Natural killer cell (primary cell): ENCODE data around the gene REX1BD. TPM values are rescaled to one million over a fixed set of nuclear protein-coding genes. Genes with fewer than 3 reads are reported as not detected.

Experiments used
- ATAC-seq, 3 donors: fragments of 150-1000 bp in 2 of 3; fragments of 200-7000 bp in 1 of 3; cut with Tn5 transposase; 1 replicate in 1 of 3; 2 replicates in 2 of 3; pipeline ENCODE4 v1.10.0; 2021; ENCODE audit warnings: mild to moderate bottlenecking in 2 of 3, moderate library complexity in 2 of 3
- DNase-seq, 2 donors: peaks; one replicate each; pipeline versions ENCODE4 v3.0.0 to v3.0.0-alpha.2; 2013 to 2021; ENCODE audit warnings: mixed read lengths in 1 of 2
- H3K27ac ChIP-seq: one replicate; pipeline ENCODE4 v1.5.1; 2013; ENCODE audit warnings: mild to moderate bottlenecking, low read length
- H3K27me3 ChIP-seq: one replicate; pipeline ENCODE4 v1.6.1; 2013; ENCODE audit warnings: low read length; ENCODE audit not compliant: control insufficient read depth, insufficient read depth
- H3K36me3 ChIP-seq: one replicate; pipeline ENCODE4 v1.6.1; 2013; ENCODE audit warnings: low read length; ENCODE audit not compliant: control insufficient read depth, insufficient read depth
- H3K4me1 ChIP-seq: one replicate; pipeline ENCODE4 v1.6.1; 2013; ENCODE audit warnings: low read length; ENCODE audit not compliant: control insufficient read depth, insufficient read depth
- H3K4me3 ChIP-seq: one replicate; pipeline ENCODE4 v1.5.1; 2013; ENCODE audit warnings: low read length
- H3K9me3 ChIP-seq: one replicate; pipeline ENCODE4 v1.6.1; 2013; ENCODE audit warnings: low read length; ENCODE audit not compliant: control insufficient read depth, insufficient read depth
- H3K27ac Mint-ChIP-seq, 2 donors: one replicate each; pipeline ENCODE4 v1.8.0; 2022; ENCODE audit warnings: mild to moderate bottlenecking in 2 of 2, mixed read lengths in 2 of 2, moderate library complexity in 1 of 2
- H3K27me3 Mint-ChIP-seq, 2 donors: one replicate each; pipeline ENCODE4 v1.8.0; 2022; ENCODE audit warnings: low read depth in 2 of 2, mixed read lengths in 2 of 2
- H3K36me3 Mint-ChIP-seq: one replicate; pipeline ENCODE4 v1.8.0; 2022; ENCODE audit warnings: mixed read lengths
- H3K4me1 Mint-ChIP-seq, 2 donors: one replicate each; pipeline ENCODE4 v1.8.0; 2022; ENCODE audit warnings: mixed read lengths in 2 of 2
- H3K4me3 Mint-ChIP-seq: one replicate; pipeline ENCODE4 v1.8.0; 2022; ENCODE audit warnings: mild to moderate bottlenecking, moderate library complexity, mixed read lengths
- H3K9me3 Mint-ChIP-seq, 2 donors: one replicate each; pipeline ENCODE4 v1.8.0; 2022; ENCODE audit warnings: mixed read lengths in 2 of 2
- WGBS: methylation state at CpG from one replicate; pipeline ENCODE4 v1.1.7; 2013; ENCODE audit warnings: missing lambda C conversion rate; ENCODE audit not compliant: insufficient coverage; 5-methylcytosine and 5-hydroxymethylcytosine counted together
- intact Hi-C: fragments of 100-400 bp; cut with micrococcal nuclease; formaldehyde crosslinking; loops from one replicate; pipeline ENCODE4 v1.14.2; 2022
- total RNA-seq, 4 donors: library from RNA; stranded (reverse); fragments of 120-200 nt in 1 of 4; gene quantifications; one replicate each; pipeline versions ENCODE4 v1.2.3 to v1.2.4, GENCODE V29; 2013 to 2022
- TF ChIP-seq, protein P1 (sequence below): fragments of 200-600 bp; IDR thresholded peaks from one replicate; pipeline ENCODE4 v1.8.0; 2022; ENCODE audit warnings: antibody characterized with exemption

The REX1BD gene
- total RNA-seq, 3 donors from 2014 or later (not counting 1 experiment from before 2014, with no cell fraction given), result 80.6 to 86.9 (median 85.3) TPM

- no peaks in the 10 kb centered on the region for H3K27me3 ChIP-seq
- Mint-ChIP-seq H3K4me1 (peaks cover 14 to 21% of the 10 kb centered on the region in 2 donors), H3K27me3 (no peaks in the 10 kb centered on the region), H3K4me3 (peak overlapping the region; percentile 89), H3K36me3 (no peaks in the 10 kb centered on the region), H3K27ac (peak overlapping the region; percentile 85 to 95), H3K9me3 (no peaks in the 10 kb centered on the region)
- TF ChIP-seq, protein P1, sequence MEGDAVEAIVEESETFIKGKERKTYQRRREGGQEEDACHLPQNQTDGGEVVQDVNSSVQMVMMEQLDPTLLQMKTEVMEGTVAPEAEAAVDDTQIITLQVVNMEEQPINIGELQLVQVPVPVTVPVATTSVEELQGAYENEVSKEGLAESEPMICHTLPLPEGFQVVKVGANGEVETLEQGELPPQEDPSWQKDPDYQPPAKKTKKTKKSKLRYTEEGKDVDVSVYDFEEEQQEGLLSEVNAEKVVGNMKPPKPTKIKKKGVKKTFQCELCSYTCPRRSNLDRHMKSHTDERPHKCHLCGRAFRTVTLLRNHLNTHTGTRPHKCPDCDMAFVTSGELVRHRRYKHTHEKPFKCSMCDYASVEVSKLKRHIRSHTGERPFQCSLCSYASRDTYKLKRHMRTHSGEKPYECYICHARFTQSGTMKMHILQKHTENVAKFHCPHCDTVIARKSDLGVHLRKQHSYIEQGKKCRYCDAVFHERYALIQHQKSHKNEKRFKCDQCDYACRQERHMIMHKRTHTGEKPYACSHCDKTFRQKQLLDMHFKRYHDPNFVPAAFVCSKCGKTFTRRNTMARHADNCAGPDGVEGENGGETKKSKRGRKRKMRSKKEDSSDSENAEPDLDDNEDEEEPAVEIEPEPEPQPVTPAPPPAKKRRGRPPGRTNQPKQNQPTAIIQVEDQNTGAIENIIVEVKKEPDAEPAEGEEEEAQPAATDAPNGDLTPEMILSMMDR, result no peak
- H3K4me3 ChIP-seq, result peak overlapping the region; percentile 62
- H3K36me3 ChIP-seq, result peaks cover 18% of the 10 kb centered on the region
- no peaks in the 10 kb centered on the region for H3K9me3 ChIP-seq
- ATAC-seq, result no peak
- intact Hi-C loops, result no loop called here
- no peak for DNase-seq
- 21% methylated on average over 11 of the region's 11 CpGs for WGBS
- H3K27ac ChIP-seq, result peak overlapping the region; percentile 72
- peaks cover 22% of the 10 kb centered on the region for H3K4me1 ChIP-seq
These were observed 46.3 kb upstream of the REX1BD start for GRCh38 chr19:18541992-18542940.

GRCh38 chr19:18542941-18543813 is 45.4 kb upstream of the REX1BD start, which contains the start of gene FKBP8:
Gene FKBP8 (minus strand): TSS chr19:18543573. CDS start chr19:18541970, 1,603 bp downstream.
- TF ChIP-seq, protein P1, result no peak
- ATAC-seq, result peak; percentile 97 to 99 (median 99)
- under 1% methylated on average over 63 of the region's 86 CpGs for WGBS
- peak within 1 kb of the TSS; percentile 67 for H3K4me3 ChIP-seq
- intact Hi-C loops, result loop anchor here (1.0 kb wide), 1 partner anchor 14 kb away; the partner anchor contains the start of gene KXD1
- peak within 1 kb of the TSS; percentile 85 to 95 for H3K27ac Mint-ChIP-seq
- peak within 1 kb of the TSS; percentile 92 for H3K27ac ChIP-seq
- H3K27me3 Mint-ChIP-seq, result no peaks in the 10 kb centered on the region
- no peaks in the 10 kb centered on the region for H3K36me3 Mint-ChIP-seq
- H3K4me3 Mint-ChIP-seq, result peak within 1 kb of the TSS; percentile 91
- H3K36me3 ChIP-seq, result peaks cover 15% of the 10 kb centered on the region
- peaks cover 22% of the 10 kb centered on the region for H3K4me1 ChIP-seq
- no peaks in the 10 kb centered on the region for H3K9me3 Mint-ChIP-seq
- peak; percentile 94 to 96 for DNase-seq
- peaks cover 14 to 21% of the 10 kb centered on the region in 2 donors for H3K4me1 Mint-ChIP-seq
- H3K9me3 ChIP-seq, result no peaks in the 10 kb centered on the region
- no peaks in the 10 kb centered on the region for H3K27me3 ChIP-seq

GRCh38 chr19:18543814-18544475 is 44.7 kb upstream of the REX1BD start:
- WGBS, result 5% methylated on average over 11 of the region's 12 CpGs
- H3K9me3 ChIP-seq, result no peaks in the 10 kb centered on the region
- peak overlapping the region; percentile 67 for H3K4me3 ChIP-seq
- H3K4me3 Mint-ChIP-seq, result peak overlapping the region; percentile 91
- peak overlapping the region; percentile 92 for H3K27ac ChIP-seq
- intact Hi-C loops, result loop anchor here (1.0 kb wide), 1 partner anchor 13 kb away; the partner anchor contains the start of gene KXD1
- TF ChIP-seq, protein P1, result no peak
- H3K27me3 Mint-ChIP-seq, result no peaks in the 10 kb centered on the region
- peaks cover 22% of the 10 kb centered on the region for H3K4me1 ChIP-seq
- H3K27me3 ChIP-seq, result no peaks in the 10 kb centered on the region
- no peaks in the 10 kb centered on the region for H3K36me3 Mint-ChIP-seq
- H3K27ac Mint-ChIP-seq, result peak overlapping the region; percentile 84 to 95
- H3K4me1 Mint-ChIP-seq, result peaks cover 14 to 21% of the 10 kb centered on the region in 2 donors
- H3K9me3 Mint-ChIP-seq, result no peaks in the 10 kb centered on the region
- peak; percentile 68 to 86 (median 69) for ATAC-seq
- peak; percentile 49 to 91 for DNase-seq
- H3K36me3 ChIP-seq, result peaks cover 15% of the 10 kb centered on the region
